GM10248 (cell line): Measurements from ENCODE around the gene DLG2.

ENCODE experiments used
- CTCF ChIA-PET: fragments of 300-600 bp; sonication (Branson Sonifier 250); formaldehyde crosslinking; extraction: SDS; loops from one replicate; lab custom pipeline; 2021; ENCODE audit warnings: antibody characterized with exemption; lab: Yijun Ruan, JAX
- POLR2A ChIA-PET: fragments of 350-650 bp; sonication (Branson Sonifier 250); formaldehyde crosslinking; extraction: SDS; loops from one replicate; lab custom pipeline; 2020; ENCODE audit warnings: antibody characterized with exemption; lab: Yijun Ruan, JAX
- DNase-seq: peaks from one replicate; pipeline ENCODE4 v3.0.0; 2012; ENCODE audit errors: extremely low spot score
- CTCF ChIP-seq: IDR thresholded peaks from 2 replicates; pipeline ENCODE4 v1.5.1; 2012; ENCODE audit warnings: mild to moderate bottlenecking, low read depth; ENCODE audit errors: extremely low read depth, missing control alignments, control extremely low read depth

Gene DLG2

GRCh38 chr11:83711106-83711527 is 1916.0 kb downstream of the DLG2 start:
- POLR2A ChIA-PET: no interaction called here
- no peak for DNase-seq
- TF ChIP-seq CTCF: no peak
- CTCF ChIA-PET: interaction anchor here (0.9 kb wide), 1 partner anchor 200 kb away, joined by 3 read pairs; no protein-coding TSS in a partner anchor

GRCh38 chr11:83709434-83709833 is 1917.7 kb downstream of the DLG2 start:
- no peak for TF ChIP-seq CTCF
- DNase-seq: no peak
- ChIA-PET CTCF (no interaction called here), POLR2A (no interaction called here)

GRCh38 chr11:83706566-83706965 is 1920.6 kb downstream of the DLG2 start:
- POLR2A ChIA-PET: no interaction called here
- no peak for DNase-seq
- no peak for TF ChIP-seq CTCF
- CTCF ChIA-PET: interaction anchor here (1.2 to 1.7 kb wide), 3 partner anchors 10 to 17 kb away, joined by 3 to 5 read pairs (median 4); no protein-coding TSS in a partner anchor

- no peak for TF ChIP-seq CTCF
- ChIA-PET POLR2A (no interaction called here), CTCF (interaction anchor here (1.0 kb wide), 1 partner anchor 23 kb away, joined by 4 read pairs; no protein-coding TSS in a partner anchor)
- no peak for DNase-seq
These were observed 1924.3 kb downstream of the DLG2 start for GRCh38 chr11:83702796-83703195.

- ChIA-PET CTCF (no interaction called here), POLR2A (no interaction called here)
These were observed 1929.6 kb downstream of the DLG2 start for GRCh38 chr11:83697518-83697917.

GRCh38 chr11:83695046-83695445 is 1932.1 kb downstream of the DLG2 start:
- no peak for DNase-seq
- CTCF ChIA-PET: interaction anchor here (0.9 to 2.0 kb wide), 3 partner anchors 11 to 14 kb away, joined by 4 to 7 read pairs (median 6); no protein-coding TSS in a partner anchor
- POLR2A ChIA-PET: no interaction called here
- TF ChIP-seq CTCF: no peak

More at GRCh38 chr11:83697518-83697917, 1929.6 kb downstream of the DLG2 start:
- TF ChIP-seq CTCF: no peak
- no peak for DNase-seq
